Panc1 (cell line): ENCODE measurements around the gene CD44.

Experiments
- CTCF ChIP-seq: fragments of 450-650 bp; IDR thresholded peaks from 2 replicates; pipeline ENCODE4 v1.5.1; 2017; ENCODE audit warnings: mild to moderate bottlenecking
- POLR2AphosphoS5 ChIP-seq: IDR thresholded peaks from 2 replicates; pipeline ENCODE4 v1.6.1; 2012; ENCODE audit warnings: mild to moderate bottlenecking, low read depth, low read length, moderate library complexity
- REST ChIP-seq, 2 experiments: IDR thresholded peaks; 2 replicates each; pipeline ENCODE4 v1.6.1; 2011 to 2012; ENCODE audit warnings: low read depth in 2 of 2, control low read depth in 1 of 2, low read length in 1 of 2, mild to moderate bottlenecking in 1 of 2, moderate library complexity in 1 of 2; ENCODE audit not compliant: insufficient read depth in 1 of 2

- TF ChIP-seq POLR2AphosphoS5 (no peak), CTCF (no peak), REST (IDR thresholded peaks at IDR 0.05; ENCODE audit: insufficient read depth in 1 of 2, low read depth in 2 of 2, low read length in 1 of 2) (no peak)
Observed at GRCh38 chr11:35136311-35136710, 2.7 kb upstream of the CD44 start.
